Neural cell (in vitro differentiated cells): ENCODE measurements around the gene TCL1A. TPM values are rescaled to one million over a fixed set of nuclear protein-coding genes. Genes with fewer than 3 reads are reported as not detected.

Experiments used
- H2AFZ ChIP-seq: fragments of 200-600, 300-800 bp; sonication (generic), shearing (Covaris generic); 2 replicates; pipeline ENCODE4 v1.6.0; 2014; ENCODE audit warnings: low read depth, mild to moderate bottlenecking, antibody characterized with exemption, low read length, moderate library complexity
- H3F3A ChIP-seq: fragments of 200-600 bp; shearing (Covaris generic); 2 replicates; pipeline ENCODE4 v1.6.1; 2016; ENCODE audit warnings: mild to moderate bottlenecking, moderate library complexity, mixed read lengths, antibody characterized with exemption, low read length; ENCODE audit not compliant: insufficient read depth, poor library complexity, severe bottlenecking
- H3K27ac ChIP-seq: fragments of 200-600, 300-800 bp; sonication (generic), shearing (Covaris generic); 2 replicates; pipeline ENCODE4 v1.5.1; 2014; ENCODE audit warnings: mild to moderate bottlenecking, low read length, moderate library complexity
- H3K27me3 ChIP-seq: fragments of 300-800, 200-600 bp; sonication (generic), shearing (Covaris generic); 2 replicates; pipeline ENCODE4 v1.6.0; 2014; ENCODE audit warnings: mild to moderate bottlenecking, low read depth, low read length, moderate library complexity; ENCODE audit not compliant: insufficient read depth
- H3K36me3 ChIP-seq: fragments of 300-800, 200-600 bp; sonication (generic), shearing (Covaris generic); 2 replicates; pipeline ENCODE4 v1.5.1; 2014; ENCODE audit warnings: mild to moderate bottlenecking, antibody characterized with exemption, low read length, moderate library complexity; ENCODE audit not compliant: insufficient read depth
- H3K4me2 ChIP-seq: fragments of 300-800, 200-600 bp; sonication (generic), shearing (Covaris generic); 2 replicates; pipeline ENCODE4 v1.6.0; 2014; ENCODE audit warnings: mild to moderate bottlenecking, low read length
- H3K4me3 ChIP-seq: fragments of 300-800, 200-600 bp; sonication (generic), shearing (Covaris generic); 2 replicates; pipeline ENCODE4 v1.5.1; 2014; ENCODE audit warnings: mild to moderate bottlenecking, low read length, moderate library complexity
- H3K79me2 ChIP-seq: fragments of 200-600 bp; shearing (Covaris generic); replicated peaks from 2 replicates; pipeline ENCODE4 v1.6.0; 2014; ENCODE audit warnings: mild to moderate bottlenecking, low read length, moderate library complexity; ENCODE audit not compliant: insufficient read depth
- H3K9ac ChIP-seq: fragments of 300-800, 200-600 bp; sonication (generic), shearing (Covaris generic); 2 replicates; pipeline ENCODE4 v1.6.1; 2016; ENCODE audit warnings: mild to moderate bottlenecking, low read length, mixed read lengths
- H3K9me2 ChIP-seq: fragments of 200-600 bp; shearing (Covaris generic); 2 replicates; pipeline ENCODE4 v1.6.1; 2016; ENCODE audit warnings: mild to moderate bottlenecking, low read length, mixed read lengths; ENCODE audit not compliant: insufficient read depth
- H3K9me3 ChIP-seq: fragments of 200-600, 300-800 bp; sonication (generic), shearing (Covaris generic); 2 replicates; pipeline ENCODE4 v1.6.1; 2016; ENCODE audit warnings: mild to moderate bottlenecking, mixed run types, low read length, moderate library complexity, mixed read lengths
- H4K20me1 ChIP-seq: fragments of 200-600 bp; shearing (Covaris generic); 2 replicates; pipeline ENCODE4 v1.6.1; 2016; ENCODE audit warnings: mild to moderate bottlenecking, mixed run types; ENCODE audit not compliant: insufficient read depth
- CTCF ChIP-seq: fragments of 450-650 bp; IDR thresholded peaks from 2 replicates; pipeline ENCODE4 v1.5.1; 2014; ENCODE audit warnings: antibody characterized with exemption, mild to moderate bottlenecking, moderate library complexity; ENCODE audit not compliant: poor library complexity, severe bottlenecking
- EP300 ChIP-seq: fragments of 450-650 bp; conservative IDR thresholded peaks from 2 replicates; pipeline ENCODE4 v1.6.1; 2014; ENCODE audit warnings: antibody characterized with exemption, mild to moderate bottlenecking, moderate library complexity; ENCODE audit not compliant: poor library complexity, severe bottlenecking
- EZH2 ChIP-seq: fragments of 200-600, 300-800 bp; shearing (Covaris generic), sonication (generic); IDR thresholded peaks from 2 replicates; pipeline ENCODE4 v1.6.1; 2014; ENCODE audit warnings: antibody characterized with exemption, low read length, borderline replicate concordance, mild to moderate bottlenecking; ENCODE audit not compliant: insufficient read depth, poor library complexity, severe bottlenecking
- MXI1 ChIP-seq: fragments of 450-650 bp; conservative IDR thresholded peaks from 2 replicates; pipeline ENCODE4 v1.6.1; 2014; ENCODE audit warnings: antibody characterized with exemption, mild to moderate bottlenecking; ENCODE audit not compliant: poor library complexity, severe bottlenecking
- POLR2AphosphoS5 ChIP-seq: IDR thresholded peaks from 2 replicates; pipeline ENCODE4 v1.6.1; 2012
- RAD21 ChIP-seq: fragments of 450-650 bp; conservative IDR thresholded peaks from 2 replicates; pipeline ENCODE4 v1.6.1; 2014; ENCODE audit warnings: antibody characterized with exemption, mild to moderate bottlenecking, moderate library complexity
- REST ChIP-seq: IDR thresholded peaks from 2 replicates; pipeline ENCODE4 v1.6.1; 2012; ENCODE audit warnings: borderline replicate concordance
- SMC3 ChIP-seq: fragments of 450-650 bp; conservative IDR thresholded peaks from 2 replicates; pipeline ENCODE4 v1.6.1; 2014; ENCODE audit warnings: antibody characterized with exemption, mild to moderate bottlenecking, moderate library complexity; ENCODE audit not compliant: poor library complexity
- TAF1 ChIP-seq: IDR thresholded peaks from 2 replicates; pipeline ENCODE4 v1.6.1; 2012; ENCODE audit warnings: low read depth
- polyA plus RNA-seq: library from polyadenylated mRNA; depleted of rRNA; stranded (reverse); fragments of >200 nt; gene quantifications from 2 replicates; pipeline ENCODE4 v1.2.3, GENCODE V29; 2014

The TCL1A gene
- polyA plus RNA-seq, 1 donor from 2014 or later = not detected

- Histone ChIP-seq H3K4me3 (no peak overlapping the region), H3K4me2 (no peak overlapping the region), H3K36me3 (no peaks in the 10 kb centered on the region), H3F3A (no peaks in the 10 kb centered on the region), H3K9ac (no peak overlapping the region), H2AFZ (no peak overlapping the region), H3K79me2 (no peaks in the 10 kb centered on the region), H4K20me1 (no peaks in the 10 kb centered on the region), H3K9me3 (no peaks in the 10 kb centered on the region), H3K9me2 (no peaks in the 10 kb centered on the region), H3K27ac (no peak overlapping the region), H3K27me3 (no peaks in the 10 kb centered on the region)
- TF ChIP-seq RAD21 = no peak
- no peak for TF ChIP-seq EP300
- no peak for TF ChIP-seq EZH2
- TF ChIP-seq SMC3 = no peak
- no peak for TF ChIP-seq POLR2AphosphoS5
- no peak for TF ChIP-seq REST
- TF ChIP-seq TAF1 = no peak
- TF ChIP-seq MXI1 = no peak
- TF ChIP-seq CTCF = no peak
Measured at GRCh38 chr14:95698287-95698686, 15.6 kb downstream of the TCL1A start.

- no peak overlapping the region for H2AFZ ChIP-seq
- H3F3A ChIP-seq = no peaks in the 10 kb centered on the region
- H3K9me2 ChIP-seq = no peaks in the 10 kb centered on the region
- H4K20me1 ChIP-seq = no peaks in the 10 kb centered on the region
- no peak overlapping the region for H3K4me2 ChIP-seq
- no peaks in the 10 kb centered on the region for H3K79me2 ChIP-seq
- no peaks in the 10 kb centered on the region for H3K9me3 ChIP-seq
- TF ChIP-seq SMC3 = no peak
- H3K9ac ChIP-seq = no peak overlapping the region
- H3K27me3 ChIP-seq = no peaks in the 10 kb centered on the region
- H3K27ac ChIP-seq = no peak overlapping the region
- no peaks in the 10 kb centered on the region for H3K36me3 ChIP-seq
- no peak overlapping the region for H3K4me3 ChIP-seq
Measured at GRCh38 chr14:95697764-95698163, 16.2 kb downstream of the TCL1A start.

- Histone ChIP-seq H3F3A (no peaks in the 10 kb centered on the region), H2AFZ (no peak overlapping the region), H3K36me3 (no peaks in the 10 kb centered on the region), H3K79me2 (no peaks in the 10 kb centered on the region), H3K27ac (no peak overlapping the region), H3K9me3 (no peaks in the 10 kb centered on the region), H3K4me3 (no peak overlapping the region), H3K9ac (no peak overlapping the region), H4K20me1 (no peaks in the 10 kb centered on the region), H3K27me3 (no peaks in the 10 kb centered on the region), H3K4me2 (no peak overlapping the region), H3K9me2 (no peaks in the 10 kb centered on the region)
- TF ChIP-seq TAF1 = no peak
- TF ChIP-seq POLR2AphosphoS5 = no peak
- TF ChIP-seq RAD21 = no peak
- no peak for TF ChIP-seq REST
- TF ChIP-seq MXI1 = no peak
- no peak for TF ChIP-seq CTCF
- TF ChIP-seq SMC3 = no peak
- no peak for TF ChIP-seq EP300
- TF ChIP-seq EZH2 = no peak
Measured at GRCh38 chr14:95696741-95697140, 17.2 kb downstream of the TCL1A start.
